ENCODE measurements around the gene FCSK. TPM values are rescaled to one million over a fixed set of nuclear protein-coding genes. Genes with fewer than 3 reads are reported as not detected.

FCSK gene
- total and polyA plus RNA-seq, 8 donors: 11.7 to 33.6 (median 15.2) TPM

DNA sequence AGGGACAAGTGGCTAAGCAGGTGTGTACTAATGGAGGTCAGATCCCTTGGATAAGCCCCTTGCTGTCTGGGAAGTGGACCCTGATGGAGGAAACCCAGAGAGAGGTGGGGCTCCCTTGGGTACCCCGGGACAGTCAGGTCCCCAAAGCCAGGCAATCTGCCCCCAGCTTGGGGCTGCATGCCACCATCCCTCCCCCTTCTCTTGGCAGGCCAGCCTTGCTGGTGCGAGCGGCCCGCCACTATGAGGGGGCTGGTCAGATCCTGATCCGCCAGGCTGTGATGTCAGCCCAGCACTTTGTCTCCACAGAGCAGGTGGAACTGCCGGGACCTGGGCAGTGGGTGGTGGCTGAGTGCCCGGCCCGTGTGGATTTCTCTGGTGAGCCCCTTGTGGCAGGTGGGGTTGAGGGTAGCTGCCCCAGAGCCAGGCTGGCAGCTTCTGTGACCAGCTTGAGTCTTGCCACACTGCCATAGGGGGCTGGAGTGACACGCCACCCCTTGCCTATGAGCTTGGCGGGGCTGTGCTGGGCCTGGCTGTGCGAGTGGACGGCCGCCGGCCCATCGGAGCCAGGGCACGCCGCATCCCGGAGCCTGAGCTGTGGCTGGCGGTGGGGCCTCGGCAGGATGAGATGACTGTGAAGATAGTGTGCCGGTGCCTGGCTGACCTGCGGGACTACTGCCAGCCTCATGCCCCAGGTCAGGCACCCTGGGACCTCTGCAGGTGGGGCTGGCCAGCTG is 20.1 kb downstream of the FCSK start:
- no peak for FAIRE-seq
- H3K36me3 ChIP-seq: peaks cover 0 to 14% (median 6%) of the 10 kb centered on the region in 3 donors
- no peak for ATAC-seq
- WGBS, 2 donors: 93 to 95% methylated on average over 18 to 22 of the region's 22 CpGs
- H3K27me3 ChIP-seq: no peaks in the 10 kb centered on the region
- H3K27ac ChIP-seq: no peak overlapping the region
- no peak overlapping the region for H3K4me3 ChIP-seq
- intact Hi-C loops (cut with DNase I): loop anchor here in 2 of 3 donors (5.0 to 10.0 kb wide), 2 partner anchors 77 to 80 kb away; no protein-coding TSS in a partner anchor
- peaks cover 0 to 3% (median 0%) of the 10 kb centered on the region in 3 donors for H3K4me1 ChIP-seq
- no peaks in the 10 kb centered on the region for H3K9me3 ChIP-seq
- TF ChIP-seq, protein P1, sequence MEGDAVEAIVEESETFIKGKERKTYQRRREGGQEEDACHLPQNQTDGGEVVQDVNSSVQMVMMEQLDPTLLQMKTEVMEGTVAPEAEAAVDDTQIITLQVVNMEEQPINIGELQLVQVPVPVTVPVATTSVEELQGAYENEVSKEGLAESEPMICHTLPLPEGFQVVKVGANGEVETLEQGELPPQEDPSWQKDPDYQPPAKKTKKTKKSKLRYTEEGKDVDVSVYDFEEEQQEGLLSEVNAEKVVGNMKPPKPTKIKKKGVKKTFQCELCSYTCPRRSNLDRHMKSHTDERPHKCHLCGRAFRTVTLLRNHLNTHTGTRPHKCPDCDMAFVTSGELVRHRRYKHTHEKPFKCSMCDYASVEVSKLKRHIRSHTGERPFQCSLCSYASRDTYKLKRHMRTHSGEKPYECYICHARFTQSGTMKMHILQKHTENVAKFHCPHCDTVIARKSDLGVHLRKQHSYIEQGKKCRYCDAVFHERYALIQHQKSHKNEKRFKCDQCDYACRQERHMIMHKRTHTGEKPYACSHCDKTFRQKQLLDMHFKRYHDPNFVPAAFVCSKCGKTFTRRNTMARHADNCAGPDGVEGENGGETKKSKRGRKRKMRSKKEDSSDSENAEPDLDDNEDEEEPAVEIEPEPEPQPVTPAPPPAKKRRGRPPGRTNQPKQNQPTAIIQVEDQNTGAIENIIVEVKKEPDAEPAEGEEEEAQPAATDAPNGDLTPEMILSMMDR (IDR thresholded peaks at IDR 0.05): no peak
- DNase-seq: peak in 1 of 6 donors; percentile 68

- 94 to 95% methylated on average over 22 to 24 of the region's 24 CpGs for WGBS, 2 donors
- Histone ChIP-seq H3K4me3 (no peak overlapping the region), H3K27me3 (no peaks in the 10 kb centered on the region), H3K9me3 (no peaks in the 10 kb centered on the region), H3K4me1 (peaks cover 0 to 3% (median 0%) of the 10 kb centered on the region in 3 donors), H3K36me3 (peaks cover 0 to 18% (median 6%) of the 10 kb centered on the region in 3 donors), H3K27ac (no peak overlapping the region)
- DNase-seq (peak in 1 of 6 donors; percentile 63), FAIRE-seq (no peak), ATAC-seq (no peak)
- TF ChIP-seq, protein P1 (IDR thresholded peaks at IDR 0.05): no peak
- intact Hi-C loops (cut with DNase I): loop anchor here in 1 of 3 donors (10.0 kb wide), 1 partner anchor 80 kb away; no protein-coding TSS in a partner anchor
Observed at GRCh38 chr16:70475054-70475871, 20.9 kb downstream of the FCSK start.

DNA sequence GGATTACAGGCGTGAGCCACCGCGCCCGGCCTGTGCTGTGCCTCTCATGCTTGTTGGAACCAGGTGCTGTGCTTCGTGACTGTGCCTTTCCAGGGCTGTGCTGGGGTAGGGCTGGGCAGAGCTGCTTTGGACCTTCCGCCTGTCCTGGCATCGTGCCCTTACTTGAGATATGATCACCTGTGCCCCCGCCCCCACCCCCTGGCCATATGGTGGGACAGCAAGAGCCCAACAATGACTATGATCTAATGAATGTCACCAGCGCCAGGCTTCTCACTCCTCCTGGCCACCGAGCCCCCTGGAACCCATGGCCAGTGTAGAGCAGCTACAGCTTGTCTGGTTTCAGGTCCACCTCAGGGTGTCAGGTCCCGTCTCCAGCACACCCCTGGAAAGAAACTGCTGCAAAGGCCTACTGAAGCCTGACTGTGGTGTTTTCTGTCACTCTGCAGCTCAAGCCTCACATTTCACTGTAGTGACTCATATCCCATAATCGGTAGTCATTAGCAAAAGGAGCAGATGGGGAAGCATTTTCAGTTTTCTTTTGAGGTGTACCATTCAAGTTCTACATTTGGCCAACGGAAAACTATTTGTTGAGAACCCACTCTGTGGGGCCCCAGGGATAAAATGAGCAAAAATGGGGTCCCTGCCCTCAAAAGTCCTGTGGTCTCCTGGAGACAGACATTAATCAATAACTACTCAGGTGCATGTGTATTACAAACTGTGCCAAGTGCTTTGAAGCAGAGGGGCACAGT is 22.1 kb downstream of the FCSK start:
- Histone ChIP-seq H3K9me3 (no peaks in the 10 kb centered on the region), H3K27ac (no peak overlapping the region), H3K27me3 (no peaks in the 10 kb centered on the region), H3K4me1 (peaks cover 0 to 3% (median 0%) of the 10 kb centered on the region in 3 donors), H3K4me3 (no peak overlapping the region), H3K36me3 (peaks cover 0 to 27% (median 6%) of the 10 kb centered on the region in 3 donors)
- DNase-seq (peak in 1 of 6 donors; percentile 68), ATAC-seq (peak in 3 of 4 donors; percentile 13 to 43 (median 27)), FAIRE-seq (no peak)
- intact Hi-C loops (cut with DNase I): loop anchor here in 1 of 3 donors (10.0 kb wide), 1 partner anchor 82 kb away; no protein-coding TSS in a partner anchor
- TF ChIP-seq, protein P1 (IDR thresholded peaks at IDR 0.05): no peak
- 85 to 89% methylated on average over 13 of the region's 13 CpGs for WGBS, 2 donors

- 88 to 93% methylated on average over 8 of the region's 8 CpGs for WGBS, 2 donors
- Histone ChIP-seq H3K4me3 (no peak overlapping the region), H3K36me3 (peaks cover 0 to 23% (median 6%) of the 10 kb centered on the region in 3 donors), H3K27ac (no peak overlapping the region), H3K9me3 (no peaks in the 10 kb centered on the region), H3K4me1 (peaks cover 0 to 3% (median 0%) of the 10 kb centered on the region in 3 donors), H3K27me3 (no peaks in the 10 kb centered on the region)
- TF ChIP-seq, protein P1 (IDR thresholded peaks at IDR 0.05): no peak
- FAIRE-seq (no peak), DNase-seq (peak in 1 of 6 donors; percentile 53), ATAC-seq (no peak)
- intact Hi-C loops (cut with DNase I): loop anchor here in 1 of 3 donors (10.0 kb wide), 1 partner anchor 83 kb away; no protein-coding TSS in a partner anchor
Observed at GRCh38 chr16:70478169-70478568, 23.8 kb downstream of the FCSK start.
